ENCODE results near the gene AGFG1. TPM values are rescaled to one million over a fixed set of nuclear protein-coding genes. Genes with fewer than 3 reads are reported as not detected.

The AGFG1 gene
- total RNA-seq, 6 experiments from 2014 or later, result 62.3 to 105 (median 74.0) TPM

- 0 out of 2 replicates have a peak, but pooled peaks cover 4% of the 10 kb centered on the region for H3K36me3 Mint-ChIP-seq (ENCODE audit: low read depth)
- DNase-seq, result no peak
- H3K4me3 Mint-ChIP-seq, result no peak overlapping the region
- H3K4me1 Mint-ChIP-seq (ENCODE audit: low read depth), result peaks cover 56% of the 10 kb centered on the region
- no peaks in the 10 kb centered on the region for H3K9me3 Mint-ChIP-seq
- H3K27me3 Mint-ChIP-seq (ENCODE audit: insufficient read depth), result no peaks in the 10 kb centered on the region
- TF ChIP-seq CTCF (IDR thresholded peaks at IDR 0.05), result no peak
- no peak overlapping the region for H3K27ac Mint-ChIP-seq
Observed at GRCh38 chr2:227461811-227462461, 10.0 kb upstream of the AGFG1 start.

DNA sequence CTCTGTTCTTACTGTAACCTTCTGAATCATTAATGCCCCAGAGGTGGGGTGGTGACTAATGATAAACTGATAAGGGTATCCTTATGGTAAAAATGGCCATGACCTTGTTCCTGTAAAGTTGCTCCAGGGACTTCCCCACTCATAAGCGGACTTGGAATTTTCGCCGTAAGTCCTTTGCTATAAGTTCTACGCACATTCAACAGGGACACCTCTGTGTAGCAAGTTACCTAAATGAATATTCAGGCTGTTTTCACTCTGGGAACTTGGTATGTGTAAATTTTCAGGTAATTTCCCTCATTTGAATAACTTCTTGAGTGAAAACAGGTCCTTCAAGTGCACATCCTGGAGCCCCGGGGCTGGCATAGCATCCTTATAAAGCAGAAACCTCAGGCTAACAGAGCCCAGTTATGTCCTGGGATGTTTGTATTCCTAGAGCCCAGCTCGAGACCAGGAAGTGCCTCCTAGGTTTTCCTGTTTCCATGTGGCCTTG, 9.4 kb upstream of the AGFG1 start:
- H3K4me1 Mint-ChIP-seq (ENCODE audit: low read depth), result peaks cover 62% of the 10 kb centered on the region
- H3K36me3 Mint-ChIP-seq (ENCODE audit: low read depth), result 0 out of 2 replicates have a peak, but pooled peaks cover 4% of the 10 kb centered on the region
- no peaks in the 10 kb centered on the region for H3K9me3 Mint-ChIP-seq
- TF ChIP-seq CTCF (IDR thresholded peaks at IDR 0.05), result no peak
- no peak overlapping the region for H3K4me3 Mint-ChIP-seq
- DNase-seq, result no peak
- no peak overlapping the region for H3K27ac Mint-ChIP-seq
- H3K27me3 Mint-ChIP-seq (ENCODE audit: insufficient read depth), result no peaks in the 10 kb centered on the region

DNA sequence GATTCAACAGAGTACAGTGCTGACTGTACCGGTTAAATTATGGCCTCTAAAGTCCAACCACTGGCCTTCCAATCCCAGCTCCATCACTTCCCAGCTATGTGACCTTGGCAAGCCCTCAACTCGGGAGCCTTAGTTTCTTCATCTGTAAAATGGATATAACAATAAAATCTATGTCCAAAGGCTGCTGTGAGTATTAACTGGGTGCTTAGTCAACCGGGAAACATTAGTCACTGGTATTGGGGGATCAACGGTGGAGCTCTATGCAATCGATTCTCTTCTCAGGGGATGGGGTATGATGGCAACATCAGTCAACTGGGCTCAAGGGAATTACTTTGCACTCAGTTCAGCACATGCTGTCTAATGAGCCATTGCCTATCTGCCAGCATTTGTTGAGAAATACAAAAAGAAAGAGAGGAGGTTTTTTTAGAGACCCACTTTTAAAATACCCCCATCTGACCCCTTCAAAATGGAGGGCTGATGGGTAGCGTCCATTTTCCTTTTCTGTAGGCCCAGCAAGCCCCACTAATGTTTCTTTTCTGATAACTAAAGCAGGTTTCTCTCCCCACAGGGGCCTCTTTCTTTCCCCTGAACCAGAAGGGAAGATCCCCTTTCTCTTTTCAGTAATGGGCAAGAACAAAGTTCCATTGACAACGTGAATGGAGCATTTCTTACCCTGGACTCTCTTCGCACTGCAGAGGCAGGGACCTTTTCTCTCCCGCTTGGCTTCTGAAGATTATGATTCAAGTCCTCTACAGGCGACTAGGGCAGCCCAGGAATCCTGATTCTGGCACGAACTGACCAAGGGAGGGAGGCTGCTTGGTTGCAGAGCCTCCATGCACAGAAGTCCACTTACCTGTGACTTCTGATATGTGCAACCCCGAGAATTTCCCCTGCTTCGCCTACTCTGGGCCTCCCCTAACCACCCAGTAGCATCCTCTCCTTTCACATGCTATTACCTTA, 8.7 kb upstream of the AGFG1 start:
- no peak overlapping the region for H3K4me3 Mint-ChIP-seq
- H3K27ac Mint-ChIP-seq, result no peak overlapping the region
- no peak for TF ChIP-seq CTCF (IDR thresholded peaks at IDR 0.05)
- H3K9me3 Mint-ChIP-seq, result no peaks in the 10 kb centered on the region
- no peak for DNase-seq
- peaks cover 70% of the 10 kb centered on the region for H3K4me1 Mint-ChIP-seq (ENCODE audit: low read depth)
- 0 out of 2 replicates have a peak, but pooled peaks cover 4% of the 10 kb centered on the region for H3K36me3 Mint-ChIP-seq (ENCODE audit: low read depth)
- no peaks in the 10 kb centered on the region for H3K27me3 Mint-ChIP-seq (ENCODE audit: insufficient read depth)

GRCh38 chr2:227464361-227464760, 7.6 kb upstream of the AGFG1 start:
- no peak for DNase-seq
- no peak overlapping the region for H3K27ac Mint-ChIP-seq
- TF ChIP-seq CTCF (IDR thresholded peaks at IDR 0.05), result no peak
- H3K27me3 Mint-ChIP-seq (ENCODE audit: insufficient read depth), result no peaks in the 10 kb centered on the region
- peaks cover 71% of the 10 kb centered on the region for H3K4me1 Mint-ChIP-seq (ENCODE audit: low read depth)
- H3K36me3 Mint-ChIP-seq (ENCODE audit: low read depth), result 0 out of 2 replicates have a peak, but pooled peaks cover 4% of the 10 kb centered on the region
- no peaks in the 10 kb centered on the region for H3K9me3 Mint-ChIP-seq
- no peak overlapping the region for H3K4me3 Mint-ChIP-seq

GRCh38 chr2:227464851-227465250, 7.1 kb upstream of the AGFG1 start:
- no peak overlapping the region for H3K4me3 Mint-ChIP-seq
- H3K4me1 Mint-ChIP-seq (ENCODE audit: low read depth), result peaks cover 69% of the 10 kb centered on the region
- H3K27ac Mint-ChIP-seq, result no peak overlapping the region

More at GRCh38 chr2:227464851-227465250, 7.1 kb upstream of the AGFG1 start:
- 0 out of 2 replicates have a peak, but pooled peaks cover 4% of the 10 kb centered on the region for H3K36me3 Mint-ChIP-seq (ENCODE audit: low read depth)
- no peak for TF ChIP-seq CTCF (IDR thresholded peaks at IDR 0.05)
- no peak for DNase-seq
- no peaks in the 10 kb centered on the region for H3K27me3 Mint-ChIP-seq (ENCODE audit: insufficient read depth)
- no peaks in the 10 kb centered on the region for H3K9me3 Mint-ChIP-seq
